Erythroblast (primary cell): ENCODE measurements around the gene MATN3.

Source experiments
- DNase-seq, 2 experiments: peaks; one replicate each; lab custom pipeline; 2025; lab: John Stamatoyannopoulos, UW
- GATA1 ChIP-seq: IDR thresholded peaks from 2 replicates; pipeline ENCODE4 v1.6.1; 2011; ENCODE audit warnings: low read depth, mild to moderate bottlenecking, control low read depth, low read length, moderate library complexity
- POLR2A ChIP-seq: IDR thresholded peaks from 2 replicates; pipeline ENCODE4 v1.6.1; 2011; ENCODE audit warnings: mild to moderate bottlenecking, low read length

MATN3 gene

GRCh38 chr2:20025065-20025786, 12.8 kb upstream of the MATN3 start:
- no peak for DNase-seq
- no peak for TF ChIP-seq GATA1
- no peak for TF ChIP-seq POLR2A

DNA sequence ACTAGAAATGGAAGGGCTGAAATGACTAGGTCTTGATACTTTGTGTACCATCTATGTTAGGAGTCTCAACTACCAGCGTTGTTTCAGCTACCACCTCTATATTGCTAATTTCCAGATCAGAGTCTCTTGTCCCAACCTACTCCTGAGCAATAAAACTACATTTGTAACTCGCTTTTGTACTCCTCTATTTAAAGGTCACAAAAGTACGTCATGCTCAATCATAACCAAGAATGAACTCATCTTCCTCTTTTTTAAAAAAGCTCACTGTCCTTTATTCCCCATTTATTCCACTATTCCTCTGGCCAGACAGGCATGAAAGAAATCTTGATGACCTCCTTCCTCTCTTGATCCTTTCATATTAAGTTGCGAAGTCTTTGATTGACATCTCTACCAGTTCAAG, 11.2 kb upstream of the MATN3 start:
- TF ChIP-seq POLR2A (no peak), GATA1 (no peak)
- no peak for DNase-seq

DNA sequence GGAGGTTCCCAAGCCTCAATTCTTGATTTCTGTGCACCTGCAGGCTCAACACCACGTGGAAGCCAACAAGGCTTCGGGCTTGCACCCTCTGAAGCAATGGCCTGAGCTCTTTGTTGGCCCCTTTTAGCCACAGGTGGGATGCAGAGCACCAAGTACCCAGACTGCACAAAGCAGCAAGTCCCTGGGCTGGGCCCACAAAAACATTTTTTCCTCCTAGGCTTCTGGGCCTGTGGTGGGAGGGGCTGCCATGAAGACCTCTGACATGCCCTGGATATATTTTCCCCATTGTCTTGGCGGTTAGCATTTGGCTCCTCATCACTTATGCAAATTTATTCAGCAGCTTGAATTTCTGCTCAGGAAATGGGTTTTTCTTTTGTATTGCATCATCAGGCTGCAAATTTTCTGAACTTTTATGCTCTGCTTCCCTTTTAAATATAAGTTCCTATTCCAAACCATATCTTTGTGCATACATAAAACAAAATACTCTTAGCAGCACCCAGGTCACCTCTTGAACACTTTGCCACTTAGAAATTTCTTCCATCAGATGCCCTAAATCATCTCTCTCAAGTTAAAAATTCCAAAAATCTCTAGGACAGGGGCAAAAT, 9.0 kb upstream of the MATN3 start:
- DNase-seq, result no peak
- TF ChIP-seq GATA1 (no peak), POLR2A (no peak)

DNA sequence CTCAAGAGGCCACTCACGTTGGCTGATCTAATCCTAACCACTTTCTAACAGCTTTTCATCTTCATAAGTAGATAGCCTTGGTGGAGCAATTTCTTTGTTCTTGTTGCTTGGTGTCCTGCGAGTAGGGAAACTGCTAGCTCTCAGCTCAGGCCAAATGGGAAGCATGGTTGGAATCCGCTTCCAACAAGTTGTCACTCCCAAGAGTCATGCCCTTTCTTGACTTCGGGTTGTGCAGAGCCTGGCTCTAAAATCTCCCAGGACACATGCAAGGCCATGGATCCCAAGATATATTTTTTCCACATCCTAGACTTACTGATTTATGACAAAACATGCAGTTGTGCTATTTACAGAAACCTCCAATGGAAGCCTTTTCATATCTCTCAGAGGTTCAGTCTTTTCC, 7.3 kb upstream of the MATN3 start:
- DNase-seq, result no peak
- no peak for TF ChIP-seq GATA1
- no peak for TF ChIP-seq POLR2A

GRCh38 chr2:20018601-20019152, 6.2 kb upstream of the MATN3 start:
- TF ChIP-seq GATA1 (no peak), POLR2A (no peak)
- no peak for DNase-seq

- no peak for DNase-seq
- no peak for TF ChIP-seq GATA1
- TF ChIP-seq POLR2A, result no peak
These were observed 3.9 kb upstream of the MATN3 start for GRCh38 chr2:20016346-20016745.

DNA sequence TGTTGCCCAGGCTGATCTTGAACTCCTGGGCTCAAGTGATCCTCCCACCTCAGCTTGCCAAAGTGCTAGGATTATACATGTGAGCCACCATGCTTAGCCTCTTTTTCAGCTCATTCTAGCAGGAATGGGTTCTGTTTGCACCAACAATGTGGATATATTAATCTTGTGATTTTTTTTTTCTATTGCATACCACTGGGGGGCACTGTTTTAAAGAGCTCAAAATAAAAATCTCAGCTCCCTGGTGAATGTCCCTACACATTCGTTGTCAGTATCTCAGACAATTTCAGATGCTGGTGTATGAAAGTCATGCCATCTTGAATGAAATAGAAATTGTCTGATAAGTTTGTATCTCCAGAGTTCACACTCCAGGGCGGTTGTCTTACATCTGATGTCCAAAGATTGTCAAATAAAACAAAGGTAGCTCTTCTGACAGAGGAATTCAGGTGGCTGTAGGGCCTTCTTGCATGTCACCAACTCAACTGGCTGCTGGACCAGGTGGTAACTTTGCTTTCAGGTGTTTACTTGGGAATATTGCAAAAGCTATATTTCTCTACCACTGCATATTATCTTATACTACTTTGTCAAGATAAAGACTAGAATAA, 3.1 kb upstream of the MATN3 start:
- TF ChIP-seq GATA1 (no peak), POLR2A (no peak)
- DNase-seq, result peak; percentile 47 to 63

DNA sequence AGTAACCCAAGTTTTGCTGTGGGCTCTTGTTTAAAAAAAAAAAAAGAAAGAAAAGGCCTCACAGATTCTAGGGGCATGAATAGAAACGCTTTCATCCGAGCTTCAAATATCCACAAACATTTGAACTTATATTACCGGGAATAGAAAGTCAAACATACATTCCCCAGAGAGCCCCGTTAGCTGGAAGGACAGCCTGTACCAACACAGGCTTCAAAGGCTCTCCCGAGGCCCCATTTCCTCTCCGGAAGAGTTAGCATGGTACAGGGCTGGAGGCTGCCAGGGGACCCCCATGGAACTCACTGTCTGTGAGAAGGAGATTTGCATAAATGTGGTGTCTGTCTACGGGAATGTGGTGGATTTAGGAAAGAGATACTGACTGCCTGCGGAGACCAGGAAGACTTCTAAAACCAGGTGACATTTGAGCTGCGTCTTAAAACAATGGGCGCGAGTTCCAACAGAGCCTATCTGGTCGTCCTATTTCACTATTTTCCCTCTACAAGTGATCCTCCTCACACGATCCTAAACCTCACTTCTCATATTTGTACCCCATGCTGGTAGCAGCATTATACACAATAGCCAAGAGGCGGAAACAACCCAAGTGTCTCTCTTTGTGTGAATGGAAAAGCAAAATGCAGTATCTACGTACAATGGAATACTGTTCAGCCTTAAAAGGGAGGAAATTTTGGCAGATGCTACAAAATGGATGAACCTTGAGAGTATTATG, 820 bp upstream of the MATN3 start:
- TF ChIP-seq GATA1 (no peak), POLR2A (no peak)
- no peak for DNase-seq

DNA sequence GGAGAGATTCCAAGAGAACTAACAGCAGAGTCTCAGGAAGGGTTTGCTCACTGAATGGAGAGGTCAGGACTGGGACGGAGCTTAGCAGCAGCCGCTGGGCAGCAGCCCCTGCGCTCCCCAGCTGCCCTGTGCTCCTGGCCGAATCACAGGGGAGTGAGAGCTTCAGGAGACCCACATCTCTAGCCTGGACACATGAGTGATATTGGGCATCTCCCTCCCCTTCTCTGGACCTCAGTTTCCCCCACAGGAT, 511 bp downstream of the MATN3 start:
- TF ChIP-seq POLR2A, result no peak
- TF ChIP-seq GATA1, result no peak

DNA sequence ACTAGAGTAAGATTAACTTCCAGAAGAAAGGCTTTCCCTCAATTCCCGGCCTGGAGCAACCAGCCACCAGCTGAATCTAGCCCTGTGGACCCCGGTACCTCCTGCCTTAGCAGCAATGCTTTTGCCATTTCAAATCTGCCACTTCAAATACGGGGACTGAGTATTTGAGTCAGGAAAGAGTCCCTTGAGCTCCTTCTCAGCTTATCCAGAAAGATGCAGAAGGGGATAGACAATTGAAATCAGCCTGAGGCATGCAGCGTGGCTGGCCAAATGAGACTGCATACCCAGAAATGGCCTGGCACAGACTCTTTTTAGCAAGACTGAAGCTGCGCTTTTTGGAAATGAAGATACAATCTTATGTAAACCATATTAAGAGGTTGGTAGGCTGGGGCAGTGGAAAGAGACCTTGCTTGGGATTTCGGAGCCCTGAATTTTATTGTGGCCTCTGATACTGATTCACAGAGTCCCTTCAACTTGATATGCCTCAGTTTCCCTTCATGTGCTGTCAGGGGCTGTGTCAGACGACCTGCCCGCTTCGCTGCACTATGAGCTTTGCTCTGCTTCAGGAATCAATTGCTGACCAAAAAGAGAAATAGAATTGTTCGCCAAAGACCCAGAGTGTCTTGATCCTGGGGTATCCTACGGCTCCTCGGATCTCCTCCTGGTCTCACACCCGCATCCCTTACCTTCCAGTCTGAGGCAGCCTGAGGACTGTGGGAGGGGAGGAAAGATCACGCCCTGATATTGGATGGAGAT, 1.0 kb downstream of the MATN3 start:
- TF ChIP-seq POLR2A, result no peak
- no peak for TF ChIP-seq GATA1
- DNase-seq, result no peak

More for the DNA sequence above, 511 bp downstream of the MATN3 start:
- DNase-seq, result no peak

GRCh38 chr2:20008703-20009102, 3.8 kb downstream of the MATN3 start:
- no peak for DNase-seq

GRCh38 chr2:20005891-20006470, 6.5 kb downstream of the MATN3 start:
- DNase-seq, result no peak
- TF ChIP-seq GATA1 (no peak), POLR2A (no peak)

More at GRCh38 chr2:20008703-20009102, 3.8 kb downstream of the MATN3 start:
- no peak for TF ChIP-seq GATA1
- no peak for TF ChIP-seq POLR2A

DNA sequence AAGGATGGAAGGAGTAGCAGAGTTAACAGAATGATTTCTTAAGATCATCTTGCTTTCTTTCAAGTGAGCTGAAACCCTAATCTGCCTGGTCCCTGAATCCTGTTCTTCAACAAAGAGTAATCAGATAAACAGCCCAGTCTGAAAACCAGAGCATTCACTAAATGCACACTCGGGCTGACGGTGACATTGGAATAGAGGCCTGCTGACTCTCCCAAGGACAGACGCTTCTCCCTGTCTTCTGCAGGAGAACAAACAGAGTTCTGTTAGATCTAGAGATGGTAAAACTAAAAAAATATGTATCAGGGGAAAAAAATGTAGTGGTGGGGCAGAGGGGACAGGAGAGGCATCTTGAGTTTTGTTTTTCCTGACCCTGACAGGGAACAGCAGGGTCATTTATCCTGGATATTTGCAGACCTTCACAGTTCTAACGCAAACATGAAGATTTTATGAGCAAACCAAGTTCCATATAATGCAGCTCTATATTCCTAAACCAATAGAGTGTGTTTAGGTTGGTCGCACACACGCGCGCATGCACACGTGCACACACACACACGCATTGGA, 7.3 kb downstream of the MATN3 start:
- DNase-seq, result no peak
- no peak for TF ChIP-seq GATA1
- TF ChIP-seq POLR2A, result no peak
